GM21619 (cell line): Measurements from ENCODE around the gene KRTAP17-1.
"Not testable (repeated sequence)": the region's sequence is repeated elsewhere in the genome, so short reads cannot be mapped to it uniquely, and the experiment has no call there.

Experiments
- ATAC-seq: cut with Tn5 transposase; IDR thresholded peaks from one replicate; pipeline ENCODE4 v1.9.1; 2021; ENCODE audit not compliant: unreplicated experiment

The KRTAP17-1 gene, protein sequence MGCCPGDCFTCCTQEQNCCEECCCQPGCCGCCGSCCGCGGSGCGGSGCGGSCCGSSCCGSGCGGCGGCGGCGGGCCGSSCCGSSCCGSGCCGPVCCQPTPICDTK

DNA sequence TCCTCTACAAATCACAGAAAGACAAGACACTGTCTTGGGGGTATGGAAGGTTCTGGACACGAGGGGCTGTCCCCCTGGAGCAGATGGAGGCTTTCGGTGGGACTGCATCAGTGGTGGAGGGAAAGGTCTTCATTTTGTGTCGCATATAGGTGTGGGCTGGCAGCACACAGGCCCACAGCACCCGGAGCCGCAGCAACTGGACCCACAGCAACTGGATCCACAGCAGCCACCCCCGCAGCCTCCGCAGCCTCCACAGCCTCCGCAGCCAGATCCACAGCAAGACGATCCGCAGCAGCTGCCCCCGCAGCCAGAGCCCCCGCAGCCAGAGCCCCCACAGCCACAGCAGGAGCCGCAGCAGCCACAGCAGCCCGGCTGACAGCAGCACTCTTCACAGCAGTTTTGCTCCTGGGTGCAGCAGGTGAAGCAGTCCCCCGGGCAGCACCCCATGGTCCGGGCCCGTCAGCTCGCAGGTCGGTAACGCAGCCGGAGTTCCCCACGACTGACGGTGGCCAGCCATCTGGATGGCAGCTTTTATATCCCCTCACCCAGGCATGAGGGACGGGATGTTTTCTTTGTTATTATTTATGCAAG lies at the start of gene KRTAP17-1:
Gene KRTAP17-1, minus strand, starts transcription at position 507 of the 591 bp plus-strand sequence. Its CDS starts 60 bp downstream, at position 447.
- ATAC-seq: no peak

DNA sequence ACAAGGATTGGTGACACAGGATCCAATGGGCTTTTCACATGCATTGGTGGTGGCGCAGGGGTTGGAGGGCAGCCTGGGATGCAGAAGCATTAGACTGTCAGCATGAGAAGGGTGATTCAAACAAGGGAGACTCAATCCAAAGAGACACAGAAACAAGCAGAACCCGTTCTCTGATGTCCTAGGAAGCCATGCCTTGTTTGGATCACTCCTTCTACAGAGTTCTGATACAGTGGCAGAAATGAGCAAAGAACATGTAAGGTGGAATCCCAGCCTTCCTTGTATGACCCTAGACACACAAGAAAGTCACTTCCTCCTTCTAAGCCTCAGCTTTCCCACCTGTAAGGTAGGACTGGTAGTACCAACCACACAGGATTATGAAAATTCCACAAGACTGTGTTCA lies 48.4 kb upstream of the KRTAP17-1 start:
- ATAC-seq: no peak

DNA sequence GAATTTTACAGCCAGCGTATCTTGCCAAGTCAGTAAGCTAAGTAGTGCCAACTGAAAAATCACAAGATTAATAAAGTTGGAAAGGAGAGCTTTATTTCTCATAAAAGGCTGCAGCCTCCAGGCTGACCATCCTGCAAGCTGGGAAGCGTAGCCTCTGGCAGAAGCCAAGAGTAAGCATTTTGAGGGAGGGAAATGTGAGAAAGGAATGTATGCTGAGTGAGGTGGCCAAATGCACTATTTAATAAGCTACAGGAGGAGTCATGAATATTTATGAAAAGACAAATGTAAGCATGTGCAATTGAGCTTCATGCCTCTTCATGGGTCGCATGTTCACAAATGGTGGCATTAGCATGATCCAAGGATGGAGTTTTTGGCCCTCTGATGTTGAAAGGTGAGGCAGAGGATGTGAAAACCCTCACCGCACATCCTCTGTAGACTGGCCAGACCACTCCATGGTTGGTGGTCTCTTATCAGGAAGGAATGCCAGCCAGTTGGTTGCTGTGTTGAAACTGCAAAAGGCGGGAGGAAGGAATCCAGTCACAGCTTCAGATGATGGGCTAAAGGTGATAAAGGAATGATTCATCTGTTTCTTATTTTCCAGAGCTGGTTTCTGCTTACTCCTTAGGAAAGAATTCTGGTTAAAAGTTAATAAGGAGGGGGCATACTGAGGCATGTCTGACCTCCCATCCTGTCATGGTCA lies 44.9 kb upstream of the KRTAP17-1 start:
- ATAC-seq: no peak

DNA sequence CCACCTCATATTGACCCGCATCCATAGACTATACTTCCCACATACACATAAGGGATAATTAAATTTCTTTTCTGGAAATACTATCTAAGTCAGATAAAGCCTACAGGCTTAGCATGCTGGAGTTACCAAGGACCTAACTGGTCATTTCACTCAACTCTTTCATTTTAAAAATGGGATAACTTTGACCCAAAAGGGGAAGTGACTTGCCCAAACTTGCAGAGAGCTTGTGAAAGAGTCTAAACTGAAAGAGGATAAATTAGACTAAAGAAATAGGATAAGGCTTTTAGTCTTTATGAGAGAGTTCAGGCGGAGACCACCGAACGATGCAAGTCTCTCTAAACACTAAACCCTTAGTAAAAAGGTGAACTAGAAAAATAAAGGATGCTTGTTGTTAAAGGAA lies 39.0 kb upstream of the KRTAP17-1 start:
- no peak for ATAC-seq

DNA sequence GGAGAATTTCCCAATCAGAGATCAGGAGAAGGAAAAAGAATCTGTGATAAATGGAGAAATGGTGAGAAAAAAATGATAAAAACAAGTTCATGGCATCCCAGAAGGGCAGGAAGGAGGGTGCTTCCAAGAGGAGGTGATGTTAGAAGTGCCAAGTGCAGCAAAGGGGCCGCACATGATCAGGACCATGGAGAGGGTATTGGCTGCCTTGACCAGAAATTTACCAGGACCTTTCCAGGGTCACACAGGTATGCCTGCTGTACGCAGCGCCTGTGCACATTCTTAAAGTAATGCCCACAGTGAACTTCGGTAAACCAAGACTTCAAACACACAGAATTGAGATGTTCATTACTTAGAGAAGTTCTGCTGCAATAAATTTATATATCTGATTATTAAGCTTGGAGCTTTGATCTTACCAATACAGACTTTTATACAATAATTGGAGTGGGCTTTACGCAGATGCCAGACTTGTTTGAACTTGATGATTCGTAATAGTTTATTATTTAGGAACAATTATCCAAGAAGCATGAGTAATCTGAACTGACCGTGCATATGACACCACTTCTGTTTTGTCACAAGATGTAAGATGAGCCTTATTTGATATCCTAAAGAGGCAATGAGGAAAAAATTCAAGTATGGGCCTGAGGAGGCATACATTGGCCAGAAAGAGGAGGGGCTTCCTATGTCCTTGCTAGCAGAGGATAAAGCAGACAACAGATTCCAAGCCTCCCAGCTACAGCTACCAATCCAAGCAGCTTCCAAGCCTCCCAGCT lies 37.3 kb upstream of the KRTAP17-1 start:
- ATAC-seq: no peak

DNA sequence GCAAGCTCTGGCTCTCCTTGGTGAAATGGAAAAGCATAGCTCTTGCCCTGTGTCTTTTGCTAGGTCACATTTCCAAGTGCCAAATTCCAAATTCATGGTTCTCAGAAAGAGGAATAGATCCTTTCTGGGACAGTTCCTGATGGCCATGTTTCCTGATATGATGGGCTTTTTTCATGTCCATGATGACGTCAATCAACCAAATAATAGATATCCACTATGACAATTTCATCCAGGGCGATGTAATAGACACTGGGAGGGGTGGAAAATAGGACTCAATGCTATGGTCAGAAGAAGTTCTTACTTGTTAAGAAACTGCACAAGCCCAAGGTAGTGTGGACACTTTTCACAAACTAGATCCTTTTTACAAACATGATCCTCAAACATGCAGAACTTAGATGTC lies 35.7 kb upstream of the KRTAP17-1 start:
- ATAC-seq: no peak

DNA sequence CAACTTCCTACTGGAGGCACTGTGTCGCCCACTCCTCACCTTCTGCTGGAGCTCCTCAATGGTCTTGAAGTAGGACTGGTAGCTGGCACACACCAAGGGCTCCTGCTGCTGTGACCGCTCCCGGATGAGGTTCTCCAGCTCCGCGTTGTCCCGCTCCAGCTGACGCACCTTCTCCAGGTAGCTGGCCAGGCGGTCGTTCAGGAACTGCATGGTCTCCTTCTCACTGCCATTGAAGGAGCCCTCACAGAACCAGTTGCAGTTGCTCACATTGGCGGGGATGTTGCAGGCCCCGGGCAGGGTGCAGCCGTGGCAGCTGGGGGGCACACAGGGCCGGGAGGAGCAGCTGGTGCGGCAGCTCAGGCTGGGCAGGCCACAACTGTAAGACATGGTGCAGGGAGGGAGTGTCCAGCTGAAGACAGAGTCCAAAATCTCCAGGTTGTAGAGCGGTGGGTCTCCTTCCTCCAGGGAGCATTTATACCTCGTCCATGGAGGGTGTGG lies 34.9 kb upstream of the KRTAP17-1 start, which contains the start of gene KRT33A:
Gene KRT33A, minus strand, starts transcription at position 448 of the 498 bp plus-strand sequence. Its CDS starts 61 bp downstream, at position 387.
- not testable (repeated sequence) for ATAC-seq

DNA sequence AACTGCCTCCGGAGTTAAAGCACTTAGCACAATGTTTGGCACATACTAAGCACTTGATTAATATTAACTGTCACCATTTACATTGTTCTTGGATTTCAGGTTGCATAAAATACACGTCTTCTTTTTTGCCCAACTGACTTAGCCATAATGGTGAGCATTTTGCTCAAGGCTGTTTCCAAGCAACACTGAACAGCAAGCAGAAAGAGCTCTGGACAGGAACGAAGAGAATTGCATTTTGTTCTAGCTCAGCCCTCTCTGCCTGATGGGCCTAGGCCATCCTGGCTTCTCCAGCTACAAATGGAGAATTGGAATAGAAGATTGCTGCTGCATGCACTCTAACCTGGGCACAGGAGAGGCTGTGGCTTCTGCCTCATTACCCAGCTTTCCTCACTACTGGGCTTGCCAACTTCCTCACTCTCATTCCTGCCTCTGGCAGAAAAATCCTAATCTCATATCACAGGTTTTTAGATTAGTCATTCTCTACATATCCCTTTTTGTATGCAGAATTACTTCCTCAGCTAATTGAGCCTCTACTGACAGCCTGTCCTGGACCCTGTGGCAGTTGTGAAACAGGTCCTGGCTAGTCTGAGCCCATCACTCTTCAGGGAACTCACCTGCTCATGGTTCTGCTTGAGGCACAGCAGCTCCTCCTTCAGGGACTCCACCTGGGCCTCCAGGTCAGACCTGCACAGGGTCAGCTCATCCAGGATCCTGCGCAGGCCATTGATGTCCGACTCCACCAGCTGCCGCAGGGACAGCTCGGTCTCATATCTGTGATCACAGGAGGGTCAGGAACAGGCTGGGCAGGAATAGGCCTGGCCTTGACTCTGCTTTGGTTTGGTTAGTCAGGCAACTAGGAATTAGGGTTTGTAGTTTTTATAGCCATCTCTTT lies 32.6 kb upstream of the KRTAP17-1 start:
- no peak for ATAC-seq

DNA sequence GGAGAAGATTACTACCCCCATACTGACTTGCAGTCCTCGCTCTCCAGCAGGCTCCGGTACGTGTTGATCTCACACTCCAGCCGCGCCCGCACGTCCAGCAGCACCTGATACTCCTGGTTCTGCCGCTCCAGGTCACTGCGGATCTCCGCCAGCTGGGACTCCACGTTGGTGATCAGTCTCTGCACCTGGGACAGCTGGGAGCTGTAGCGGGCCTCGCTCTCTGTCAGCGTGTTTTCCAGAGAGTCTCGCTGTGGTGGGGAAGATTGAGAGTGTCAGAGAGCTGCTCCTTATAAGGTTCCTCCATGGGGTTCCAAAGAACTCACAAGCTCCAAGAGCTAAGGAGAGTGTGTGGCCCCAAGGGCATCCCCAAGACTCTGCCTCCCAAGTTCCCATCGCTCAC lies 30.9 kb upstream of the KRTAP17-1 start:
- not testable (repeated sequence) for ATAC-seq

DNA sequence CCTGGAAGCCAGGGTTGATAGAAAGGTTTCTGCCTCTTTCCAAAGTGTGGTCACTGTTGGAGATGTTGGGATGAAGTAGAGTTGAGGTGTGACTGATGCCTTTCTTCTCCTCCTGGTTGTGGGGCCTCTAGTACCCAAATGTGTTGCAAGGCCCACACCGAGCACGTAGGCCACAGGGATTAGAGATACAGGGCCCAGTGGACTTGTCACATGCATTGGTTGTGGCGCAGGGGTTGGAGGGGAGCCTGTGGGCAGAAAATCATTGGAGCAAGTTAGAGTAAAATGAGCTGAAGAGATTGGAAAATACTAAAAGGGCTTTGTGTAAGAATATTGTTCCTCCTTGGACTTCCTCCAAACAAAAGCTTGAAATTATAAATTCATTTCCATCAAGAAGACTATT lies 30.5 kb upstream of the KRTAP17-1 start:
- no peak for ATAC-seq

DNA sequence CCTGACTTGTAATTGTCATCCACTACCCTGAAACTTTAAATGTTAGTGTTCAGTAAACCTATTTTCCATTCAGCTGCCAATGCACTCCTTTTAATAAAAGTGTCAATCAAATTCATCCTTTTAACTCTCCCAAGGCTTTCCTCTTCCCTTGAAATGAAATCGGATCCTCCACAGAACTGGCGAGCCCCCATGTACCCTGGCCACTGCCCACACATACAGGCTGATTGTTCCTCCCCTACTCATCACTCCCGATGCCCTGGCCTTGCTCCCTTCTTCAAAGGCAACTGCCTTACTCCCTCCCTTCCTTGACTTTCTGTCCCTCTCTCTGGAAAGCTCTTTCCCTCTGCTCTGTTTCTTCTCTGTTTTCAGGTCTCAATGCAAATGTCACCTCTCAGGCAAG lies 27.5 kb upstream of the KRTAP17-1 start:
- no peak for ATAC-seq

DNA sequence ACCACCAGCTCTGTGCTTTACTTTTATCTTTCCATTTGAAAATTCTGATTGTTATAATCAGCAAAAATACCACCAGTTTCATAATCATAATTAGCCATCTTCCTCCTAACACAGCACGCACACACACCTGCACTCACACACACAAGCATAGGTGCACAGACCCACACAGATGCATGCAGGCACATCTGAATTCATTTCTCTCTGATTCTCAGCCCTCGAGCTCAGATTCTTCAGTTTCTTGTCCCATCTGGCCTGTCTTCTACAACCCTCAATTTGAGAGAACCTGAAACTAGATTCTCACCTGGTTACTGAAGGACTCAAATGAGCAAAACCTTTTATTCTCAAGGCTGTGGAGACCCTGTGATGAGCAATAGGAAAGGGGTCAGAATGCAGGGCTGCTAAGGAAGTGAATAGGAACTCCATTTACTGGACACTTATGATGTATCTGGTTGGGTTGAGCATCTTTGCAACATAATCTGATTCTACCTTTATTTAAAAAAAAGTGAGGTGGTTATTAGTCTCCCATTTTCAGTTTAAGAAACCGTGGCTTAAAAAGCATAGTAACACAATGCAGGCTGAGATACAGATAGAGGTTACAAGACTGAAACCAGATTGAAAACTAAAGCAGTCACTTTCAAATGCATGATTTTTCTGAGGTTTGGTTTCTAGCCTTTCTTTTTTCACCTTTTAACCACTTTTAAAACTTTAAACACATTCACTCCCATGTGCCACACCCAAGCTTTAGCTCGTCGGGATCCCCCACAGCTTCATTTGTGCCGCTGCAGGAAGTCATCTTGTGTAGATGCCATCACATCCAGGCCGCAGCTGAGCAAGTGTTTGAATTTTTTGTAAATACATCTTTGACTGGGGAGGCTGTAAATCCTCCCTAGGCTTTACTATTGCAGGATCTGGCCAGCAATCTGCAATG lies 25.7 kb upstream of the KRTAP17-1 start:
- no peak for ATAC-seq

DNA sequence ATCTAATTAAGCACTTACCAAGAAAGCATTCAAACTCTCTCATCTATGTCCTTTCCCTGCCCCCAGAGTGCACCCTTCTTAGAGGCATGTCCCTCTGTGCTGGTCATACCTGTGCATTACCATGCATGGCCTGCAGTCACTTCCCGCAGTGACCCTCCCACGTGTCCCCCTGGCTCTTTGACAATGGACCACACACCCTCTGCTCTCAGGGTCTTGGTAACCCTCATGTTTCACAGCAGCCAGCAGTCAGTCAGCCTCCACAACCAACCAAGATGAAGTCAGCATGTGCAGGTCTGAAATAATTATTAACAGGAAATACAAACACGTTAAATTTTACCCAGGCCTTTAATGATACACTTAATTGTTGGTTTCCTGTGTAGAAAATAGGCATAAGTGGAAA lies 25.0 kb upstream of the KRTAP17-1 start:
- ATAC-seq: no peak

DNA sequence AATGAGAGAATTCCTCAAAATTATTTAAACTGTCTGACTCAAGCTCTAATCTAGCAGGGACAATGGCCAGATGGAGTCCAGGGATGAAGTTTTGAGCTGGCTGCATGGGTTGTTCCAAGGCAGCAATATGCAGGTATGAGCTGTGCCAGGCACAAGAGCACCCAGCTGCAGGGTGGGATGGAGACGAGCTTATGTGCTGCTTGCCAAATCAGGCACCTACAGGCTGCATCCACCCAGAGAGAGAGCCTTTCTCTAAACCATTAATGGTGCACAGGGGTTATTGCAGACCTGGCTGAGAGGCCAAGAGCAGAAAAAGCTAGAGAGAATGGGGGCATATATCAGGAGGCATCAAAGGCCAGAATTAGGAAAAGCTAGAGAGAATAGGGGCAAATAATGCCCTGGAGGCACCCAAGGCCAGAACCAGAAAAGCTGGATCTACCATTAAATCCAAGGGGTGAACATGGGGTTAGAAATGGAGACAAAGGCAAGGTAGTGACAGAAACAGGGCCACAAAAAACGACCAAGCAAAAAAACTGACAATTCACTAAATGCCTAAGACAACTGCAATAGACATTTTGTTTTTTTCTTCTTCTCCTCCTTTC lies 24.2 kb upstream of the KRTAP17-1 start:
- no peak for ATAC-seq

DNA sequence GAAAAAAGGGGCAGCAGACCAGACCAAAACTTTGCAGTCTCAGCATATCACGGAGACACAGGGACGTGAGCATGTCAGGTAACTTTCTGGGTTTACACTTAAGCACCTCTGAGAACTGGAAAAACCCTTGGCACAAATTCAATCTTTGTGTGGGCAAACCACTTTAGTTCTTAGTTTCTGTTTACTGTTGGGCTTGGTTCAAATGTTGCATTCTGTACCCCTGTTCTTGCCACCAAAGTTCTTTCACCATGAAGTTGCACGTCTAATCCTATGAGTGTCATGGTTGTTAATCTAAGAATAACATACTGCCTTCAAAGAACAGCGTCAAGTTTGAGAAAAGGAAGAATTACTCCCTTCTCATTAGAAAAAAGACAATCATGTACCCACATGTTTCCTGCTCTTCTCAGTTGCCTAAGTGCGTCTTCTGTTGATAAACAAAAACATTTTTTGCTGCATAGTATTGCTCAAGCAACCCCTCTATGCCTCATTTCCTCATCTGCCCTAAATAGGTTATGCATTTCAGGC lies 23.5 kb upstream of the KRTAP17-1 start:
- no peak for ATAC-seq

DNA sequence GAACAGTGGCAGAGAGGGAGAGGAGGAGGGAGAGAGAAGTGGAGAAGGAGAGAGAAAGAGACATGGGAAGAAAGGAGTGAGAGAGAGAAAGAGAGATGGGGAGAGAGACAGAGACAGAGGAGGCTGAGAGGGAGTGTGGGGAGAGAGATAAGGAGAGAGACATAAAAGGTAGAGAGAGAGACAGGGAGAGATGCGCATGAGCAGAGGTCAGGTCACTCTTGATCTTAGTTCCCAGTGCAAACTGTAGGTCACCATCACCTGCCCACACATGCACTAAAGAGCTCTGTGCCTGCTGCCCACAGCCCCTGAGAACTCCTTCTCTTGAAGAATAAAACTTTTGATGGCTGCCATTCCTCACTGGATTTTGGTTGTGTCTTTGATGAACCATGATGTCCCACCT lies 20.2 kb upstream of the KRTAP17-1 start:
- no peak for ATAC-seq

DNA sequence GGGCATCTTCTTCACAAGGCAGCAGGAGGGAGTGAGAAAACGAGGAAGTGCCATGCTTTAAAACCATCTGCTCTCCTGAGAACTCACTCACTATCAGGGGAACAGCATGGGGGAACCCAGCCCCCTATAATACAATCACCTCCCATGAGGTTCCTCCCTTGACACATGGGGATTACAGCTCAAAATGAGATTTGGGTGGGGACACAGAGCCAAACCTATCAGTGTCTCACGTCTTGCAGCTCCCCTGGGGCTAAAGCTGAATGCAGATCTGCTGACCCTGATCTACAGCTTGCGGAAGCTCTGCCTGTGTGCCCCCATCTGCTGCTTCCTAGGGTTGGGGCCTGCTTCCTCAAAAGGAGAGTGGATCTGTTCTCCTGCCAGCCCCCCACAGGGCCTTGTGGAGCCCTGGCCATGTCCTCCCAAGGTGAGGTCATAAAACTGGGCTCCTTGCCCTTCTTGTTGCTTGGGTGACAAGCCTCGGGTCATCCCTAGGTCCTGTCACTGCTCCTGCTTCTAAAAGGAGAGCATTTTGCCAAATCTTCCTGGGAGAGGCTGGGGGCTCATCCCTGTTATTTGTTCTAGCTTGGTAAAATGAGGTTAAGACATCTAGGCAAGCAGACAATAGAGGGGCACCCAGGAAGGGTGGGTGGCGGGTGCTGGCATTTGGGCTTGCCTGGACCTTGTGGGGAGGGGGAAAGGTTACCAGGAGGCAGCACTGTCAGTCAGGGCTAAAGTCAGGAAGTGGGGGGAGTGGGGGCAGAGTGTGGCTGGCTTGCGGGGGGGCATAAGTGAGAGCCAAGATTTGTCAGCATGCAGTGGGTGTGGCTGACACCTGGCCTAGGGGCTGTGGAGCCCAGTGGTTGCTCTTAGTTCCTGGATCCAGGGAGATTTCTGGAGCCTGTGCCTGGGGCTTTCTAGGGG lies 19.1 kb upstream of the KRTAP17-1 start:
- no peak for ATAC-seq

DNA sequence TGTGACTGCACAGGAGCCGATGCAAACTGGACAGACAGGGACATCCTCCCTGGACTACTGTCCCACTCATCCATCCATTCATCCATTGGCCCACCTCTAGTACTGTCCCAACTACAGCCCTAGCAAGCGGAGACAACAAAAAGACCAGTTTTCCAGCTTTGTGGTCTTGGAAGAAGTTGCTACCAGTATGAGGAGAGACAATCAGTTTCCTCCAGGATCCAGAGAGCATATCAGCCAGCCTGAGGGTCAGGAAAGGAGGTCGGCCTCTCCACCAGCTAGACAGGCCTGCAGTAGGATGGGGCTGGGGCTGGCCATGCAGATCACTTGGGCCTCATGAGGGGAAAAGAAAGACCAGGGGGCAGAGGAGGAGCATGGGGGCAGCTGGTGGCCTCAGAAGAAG lies 18.3 kb upstream of the KRTAP17-1 start:
- no peak for ATAC-seq
